Hematopoietic multipotent progenitor cell (in vitro differentiated cells): ENCODE data around the gene OR6S1. TPM values are rescaled to one million over a fixed set of nuclear protein-coding genes. Genes with fewer than 3 reads are reported as not detected.
"Not testable (repeated sequence)": the region's sequence is repeated elsewhere in the genome, so short reads cannot be mapped to it uniquely, and the experiment has no call there.

Experiments
- DNase-seq, 3 donors: peaks; one replicate each; pipeline ENCODE4 v3.0.0-alpha.2; 2011 to 2015; ENCODE audit warnings: low read depth in 2 of 3, low spot score in 2 of 3
- total RNA-seq: library from RNA; depleted of rRNA; stranded (reverse); fragments of >200 nt; gene quantifications from one replicate; pipeline ENCODE4 v1.2.3, GENCODE V29; 2012

Gene OR6S1
- total RNA-seq, 1 donor = not detected

- DNase-seq = no peak
Measured at GRCh38 chr14:20632448-20632830, 9.1 kb downstream of the OR6S1 start.

DNA sequence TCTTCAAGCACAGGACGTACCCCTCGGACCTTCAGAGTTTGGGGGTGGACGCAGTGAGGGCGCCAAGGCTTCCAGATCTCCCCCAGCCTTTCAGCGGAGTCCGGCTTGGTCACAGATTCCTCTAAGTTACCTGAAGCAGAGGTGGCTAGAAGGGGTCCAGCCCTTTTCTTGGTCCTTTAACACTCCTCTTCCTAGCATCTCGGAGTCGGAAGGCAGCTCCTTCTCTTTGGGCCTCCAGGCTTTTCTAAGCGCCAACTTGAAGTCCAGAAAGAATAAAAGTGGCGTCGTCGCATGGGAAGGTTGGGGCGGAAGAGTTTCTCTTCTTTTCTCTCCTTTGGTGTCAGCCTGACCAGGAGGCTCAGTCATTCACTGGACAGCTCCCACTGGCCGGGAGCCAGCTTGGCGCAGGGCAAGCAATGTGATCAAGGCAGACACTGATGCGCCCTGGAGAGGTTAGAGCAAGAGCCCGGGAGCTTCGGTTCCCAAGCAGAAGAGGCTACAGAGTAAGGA, 9.6 kb downstream of the OR6S1 start:
- DNase-seq = no peak

GRCh38 chr14:20631023-20631879, 10.2 kb downstream of the OR6S1 start:
- peak in 2 of 3 donors; percentile 43 to 81 for DNase-seq

DNA sequence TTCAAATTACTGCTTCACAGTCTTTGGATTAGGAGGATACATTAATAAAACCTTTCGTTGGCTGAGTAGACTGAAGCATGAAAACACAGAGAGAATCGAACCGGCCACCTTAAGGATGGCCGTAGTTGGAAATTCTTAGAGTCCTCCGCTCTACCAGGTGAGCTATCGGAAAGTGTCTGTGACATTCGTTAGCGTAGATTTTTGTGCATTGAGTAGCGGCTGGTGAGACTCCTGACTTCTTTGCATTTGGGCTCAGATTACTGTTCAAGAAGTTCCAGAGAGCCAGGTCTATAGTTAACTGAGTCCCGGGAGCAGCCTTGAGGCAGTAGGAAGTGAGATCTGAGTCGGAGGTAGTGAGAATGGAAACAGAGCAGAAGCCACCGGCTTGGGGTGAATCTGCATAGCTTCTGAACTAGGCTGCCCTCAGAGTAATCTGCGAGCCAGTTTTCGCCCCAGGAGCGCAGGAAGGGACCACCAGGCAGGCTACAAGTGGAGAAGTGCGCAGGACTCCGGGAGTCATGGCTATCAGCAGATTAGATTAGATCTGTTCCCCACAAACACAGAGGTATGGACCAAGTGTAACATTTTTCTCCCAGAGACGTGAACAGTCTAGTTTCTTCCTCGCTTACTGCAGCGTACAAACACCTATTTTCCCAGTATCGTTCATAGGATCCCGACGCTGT, 11.0 kb downstream of the OR6S1 start:
- DNase-seq = peak in 1 of 3 donors; percentile 68

GRCh38 chr14:20628063-20628854, 13.2 kb downstream of the OR6S1 start:
- DNase-seq = no peak

DNA sequence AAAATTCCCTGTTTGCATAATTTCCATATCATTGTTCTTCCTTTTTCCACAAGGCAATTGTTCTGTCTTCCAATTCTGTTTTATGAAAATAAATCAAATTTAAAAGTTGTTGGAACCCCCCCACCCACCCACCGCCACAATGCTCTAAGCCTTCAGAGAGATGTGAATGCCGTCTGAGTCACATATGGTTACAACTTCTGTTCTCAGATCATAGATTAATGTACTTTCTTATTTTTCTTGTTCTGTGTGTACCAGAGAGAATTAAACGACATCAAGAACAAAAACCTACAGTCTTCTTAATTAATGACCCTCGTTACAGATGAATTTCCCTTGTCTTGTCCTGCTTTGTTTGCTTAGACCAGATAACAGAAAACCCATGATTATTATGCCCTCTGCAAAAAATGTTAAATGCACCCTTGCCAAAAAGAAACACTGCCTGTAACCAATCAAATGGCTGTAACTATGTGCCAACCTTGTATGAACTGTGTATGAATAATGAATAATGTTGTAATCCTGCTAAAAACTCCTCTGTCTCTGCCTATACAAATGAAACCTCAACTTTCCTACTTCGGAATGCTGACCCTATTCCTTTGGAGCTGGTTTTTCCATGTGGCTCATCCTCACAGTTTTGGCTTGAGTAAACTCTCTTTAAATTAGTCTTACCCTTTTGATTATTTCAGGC, 14.0 kb downstream of the OR6S1 start:
- DNase-seq = no peak

GRCh38 chr14:20626274-20626673, 15.2 kb downstream of the OR6S1 start:
- DNase-seq = no peak

DNA sequence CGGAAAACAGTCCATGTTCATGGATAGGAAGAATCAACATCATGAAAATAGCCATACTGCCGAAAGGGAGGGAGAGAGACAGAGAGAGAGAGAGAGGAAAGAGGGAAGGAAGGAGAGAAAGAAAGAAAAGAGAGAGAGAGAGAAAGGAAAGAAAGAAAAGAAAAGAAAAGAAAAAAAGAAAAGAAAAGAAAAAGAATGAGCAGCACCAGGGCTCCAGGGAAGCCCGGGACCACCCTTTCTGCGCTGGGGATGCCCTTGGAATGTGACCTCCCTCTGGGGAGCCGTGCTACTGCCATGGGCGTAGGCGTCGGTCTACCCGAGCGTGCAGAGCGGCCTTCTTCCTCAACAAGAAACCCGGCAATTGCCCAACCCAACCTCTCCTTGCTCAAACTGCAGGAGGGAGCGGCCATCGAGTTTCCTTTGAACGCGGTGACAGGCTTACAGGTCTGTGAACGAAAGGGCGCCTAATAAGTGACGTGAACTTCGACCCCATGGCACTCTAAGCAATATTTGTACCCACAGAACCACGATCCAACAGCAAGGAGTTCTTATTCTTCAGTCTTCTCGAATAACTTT, 16.9 kb downstream of the OR6S1 start:
- DNase-seq = peak in 2 of 3 donors; percentile 67 to 70

DNA sequence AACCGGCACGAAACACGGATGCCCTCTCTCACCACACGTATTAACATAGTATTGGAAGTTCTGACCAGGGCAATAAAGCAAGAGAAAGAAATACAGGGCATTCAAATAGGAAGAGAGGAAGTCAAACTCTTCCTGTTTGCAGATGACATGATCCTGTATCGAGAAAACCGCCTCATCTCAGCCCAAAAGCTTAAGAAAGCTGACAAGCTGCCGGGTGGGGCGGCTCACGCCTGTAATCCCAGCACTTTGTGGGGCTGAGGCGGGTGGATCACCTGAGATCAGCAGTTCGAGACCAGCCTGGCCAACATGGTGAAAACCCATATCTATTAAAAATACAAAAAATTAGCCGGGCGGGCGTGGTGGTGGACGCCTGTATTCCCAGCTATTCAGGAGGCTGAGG, 17.7 kb downstream of the OR6S1 start:
- no peak for DNase-seq

DNA sequence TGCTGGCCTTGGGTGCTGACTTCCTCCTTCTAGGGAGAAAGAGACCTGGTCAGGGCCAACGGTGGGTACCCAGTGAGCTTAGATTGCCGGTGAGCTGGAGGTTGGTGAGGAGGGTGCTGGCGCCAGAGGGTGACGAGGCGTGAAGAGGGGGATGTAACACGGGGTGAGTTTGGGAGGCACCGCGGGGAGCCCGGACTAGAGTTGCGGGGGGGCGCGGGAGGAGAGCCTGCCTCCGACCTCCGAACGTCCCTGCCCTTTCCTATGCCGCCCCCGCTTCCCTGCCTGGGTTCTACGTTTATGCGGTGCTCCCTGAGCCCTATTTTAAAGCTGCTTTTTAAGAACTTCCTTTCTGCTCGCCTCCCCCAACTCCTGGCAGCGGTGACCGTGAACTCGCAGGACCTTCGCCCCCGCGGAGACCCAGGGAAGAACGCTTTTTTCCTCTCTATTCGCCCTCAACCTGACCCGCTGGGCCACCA, 18.6 kb downstream of the OR6S1 start:
- DNase-seq = no peak

DNA sequence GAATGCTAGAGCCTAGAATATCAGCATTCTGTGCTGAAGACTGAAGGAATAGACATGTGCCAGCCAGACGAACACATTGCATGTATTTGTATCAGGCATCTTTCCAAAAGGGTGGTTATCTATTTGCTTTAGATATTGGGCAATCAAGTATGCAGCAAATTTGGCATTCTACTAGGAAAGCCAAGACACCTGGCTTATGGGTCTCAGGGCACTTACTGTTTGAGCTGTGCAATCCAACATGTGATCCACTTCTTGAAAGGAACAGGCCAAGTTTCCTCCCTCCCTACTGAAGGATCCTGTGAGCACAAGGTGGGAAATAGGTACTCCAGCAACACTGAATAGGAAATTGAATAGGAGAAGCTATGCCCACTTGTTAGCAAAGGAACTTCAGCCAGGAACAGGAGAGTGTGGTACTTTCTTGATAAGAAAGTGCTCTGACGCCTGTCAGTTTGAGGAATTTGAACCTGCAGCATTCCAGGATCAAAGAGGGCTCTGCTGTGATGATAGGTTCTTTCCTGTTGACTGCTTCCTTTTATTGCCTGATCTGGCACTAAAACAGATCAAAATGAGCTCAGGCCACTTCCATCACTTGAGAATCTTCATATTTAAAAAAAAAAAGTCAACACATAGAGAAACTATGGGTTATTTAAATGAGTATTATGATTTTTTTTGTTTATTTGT, 20.6 kb downstream of the OR6S1 start:
- DNase-seq = no peak

GRCh38 chr14:20619688-20620087, 21.8 kb downstream of the OR6S1 start:
- not testable (repeated sequence) for DNase-seq

DNA sequence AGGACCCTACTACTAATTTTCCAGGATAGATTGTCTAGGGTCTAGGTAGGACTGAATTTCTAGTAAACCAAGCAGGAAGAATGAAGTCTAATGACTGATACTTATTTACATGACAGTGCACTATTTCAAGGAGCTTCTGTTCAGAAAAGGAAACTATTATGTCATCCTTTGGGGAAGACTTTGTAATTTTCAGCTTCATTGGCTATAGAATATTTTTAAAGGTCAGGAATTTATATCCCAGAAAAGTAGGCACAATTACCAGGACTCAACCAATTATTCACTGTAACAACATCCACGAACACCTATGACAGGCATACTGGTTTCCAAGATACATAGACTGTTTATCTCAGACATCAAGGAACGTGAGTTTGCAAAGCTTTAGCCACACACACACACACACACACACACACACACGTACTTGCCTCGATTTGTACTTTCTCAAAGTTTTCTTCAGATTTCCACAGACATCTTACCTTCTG, 23.2 kb downstream of the OR6S1 start:
- DNase-seq = peak in 1 of 3 donors; percentile 65

- DNase-seq = no peak
Measured at GRCh38 chr14:20617138-20618003, 24.1 kb downstream of the OR6S1 start.

GRCh38 chr14:20615996-20616395, 25.5 kb downstream of the OR6S1 start:
- no peak for DNase-seq

DNA sequence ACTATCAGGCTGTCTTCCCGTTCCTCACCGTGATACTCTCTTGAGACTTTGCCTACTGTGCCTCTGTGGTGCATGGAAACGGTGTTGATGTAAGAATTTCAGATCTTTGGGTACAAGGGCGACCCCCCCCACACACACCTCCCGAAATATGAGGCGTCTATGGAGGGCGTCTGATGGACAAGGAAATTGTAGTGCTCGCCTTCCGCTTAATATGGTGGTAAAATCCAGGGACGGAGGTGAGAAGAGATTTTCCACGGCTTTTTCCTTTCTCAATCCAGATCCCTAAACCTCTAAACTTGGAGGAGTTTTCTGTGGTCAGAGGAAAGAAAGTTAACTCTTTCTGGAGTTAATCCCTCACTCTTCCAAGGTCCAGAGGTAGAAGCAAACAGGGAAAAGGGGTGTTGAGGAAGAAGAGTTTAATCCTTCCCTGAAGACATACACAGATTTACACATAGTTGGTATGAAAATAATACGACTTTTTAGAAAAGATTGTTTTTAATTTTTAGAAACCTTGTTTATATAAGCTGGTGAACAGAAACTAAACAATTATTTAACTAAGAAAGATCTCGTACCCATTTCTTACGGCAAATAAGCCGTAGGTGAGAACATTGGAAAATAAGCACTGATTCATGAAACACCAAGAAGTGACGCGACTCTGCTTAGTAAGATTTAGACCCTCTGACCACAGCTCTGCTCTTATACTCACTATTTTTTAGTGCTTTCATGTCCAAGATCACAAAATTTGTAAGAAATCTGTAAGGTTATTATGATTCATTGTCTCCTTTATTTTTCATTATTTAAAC, 27.3 kb downstream of the OR6S1 start:
- peak in 1 of 3 donors; percentile 57 for DNase-seq
